NCI-H187 (cell line): ENCODE measurements around the gene TAB2.
"Not testable (repeated sequence)": the region's sequence is repeated elsewhere in the genome, so short reads cannot be mapped to it uniquely, and the experiment has no call there.

ENCODE experiments used
- DNase-seq, 2 experiments: peaks; one replicate each; lab custom pipeline; 2025; lab: John Stamatoyannopoulos, UW

Gene TAB2

GRCh38 chr6:149333266-149333620 is 15.7 kb downstream of the TAB2 start:
- no peak for DNase-seq

- no peak for DNase-seq
Measured at GRCh38 chr6:149334201-149334600, 16.7 kb downstream of the TAB2 start.

- no peak for DNase-seq
Measured at GRCh38 chr6:149334682-149335160, 17.2 kb downstream of the TAB2 start.

- DNase-seq = no peak
Measured at GRCh38 chr6:149335924-149336608, 18.6 kb downstream of the TAB2 start.

- DNase-seq = no peak
Measured at GRCh38 chr6:149336609-149336928, 19.1 kb downstream of the TAB2 start.

GRCh38 chr6:149337320-149337719 is 19.8 kb downstream of the TAB2 start:
- no peak for DNase-seq

GRCh38 chr6:149340200-149340599 is 22.7 kb downstream of the TAB2 start:
- no peak for DNase-seq

- no peak for DNase-seq
Measured at GRCh38 chr6:149342525-149342924, 25.0 kb downstream of the TAB2 start.

- DNase-seq = no peak
Measured at GRCh38 chr6:149343501-149343900, 26.0 kb downstream of the TAB2 start.

- no peak for DNase-seq
Measured at GRCh38 chr6:149346078-149346477, 28.6 kb downstream of the TAB2 start.

GRCh38 chr6:149347067-149347466 is 29.6 kb downstream of the TAB2 start:
- DNase-seq = no peak

GRCh38 chr6:149349279-149349678 is 31.8 kb downstream of the TAB2 start:
- not testable (repeated sequence) for DNase-seq

- DNase-seq = no peak
Measured at GRCh38 chr6:149354009-149354408, 36.5 kb downstream of the TAB2 start.

- DNase-seq = no peak
Measured at GRCh38 chr6:149356081-149356750, 38.7 kb downstream of the TAB2 start.

- DNase-seq = no peak
Measured at GRCh38 chr6:149357726-149358538, 40.4 kb downstream of the TAB2 start.

- DNase-seq = no peak
Measured at GRCh38 chr6:149359440-149359839, 41.9 kb downstream of the TAB2 start.

GRCh38 chr6:149360536-149360935 is 43.0 kb downstream of the TAB2 start:
- DNase-seq = no peak

GRCh38 chr6:149362289-149362688 is 44.8 kb downstream of the TAB2 start:
- DNase-seq = no peak

- no peak for DNase-seq
Measured at GRCh38 chr6:149363154-149363553, 45.6 kb downstream of the TAB2 start.

- no peak for DNase-seq
Measured at GRCh38 chr6:149364557-149364956, 47.0 kb downstream of the TAB2 start.

GRCh38 chr6:149365197-149365596 is 47.7 kb downstream of the TAB2 start:
- no peak for DNase-seq

- DNase-seq = no peak
Measured at GRCh38 chr6:149366267-149366921, 48.9 kb downstream of the TAB2 start.

GRCh38 chr6:149368065-149368464 is 50.6 kb downstream of the TAB2 start:
- no peak for DNase-seq
